Measurements from ENCODE around the gene PDZRN4. TPM values are rescaled to one million over a fixed set of nuclear protein-coding genes. Genes with fewer than 3 reads are reported as not detected.

Gene PDZRN4
- total and polyA plus RNA-seq, 2 experiments from 2014 or later, result 0.90 TPM; not detected in 1

- no peak overlapping the region for H3K4me2 ChIP-seq
- H3K27ac Mint-ChIP-seq, result peak overlapping the region; percentile 70
- H3K27me3 ChIP-seq (ENCODE audit: insufficient read depth), result no peaks in the 10 kb centered on the region
- peaks cover 23% of the 10 kb centered on the region for H3K4me1 ChIP-seq (ENCODE audit: insufficient read depth)
- DNase-seq (ENCODE audit: low spot score) (no peak), ATAC-seq (no peak)
- no peak overlapping the region for H3K4me3 Mint-ChIP-seq
- no peaks in the 10 kb centered on the region for H3K9me3 Mint-ChIP-seq
- no peaks in the 10 kb centered on the region for H3K36me3 ChIP-seq (ENCODE audit: insufficient read depth)
- TF ChIP-seq EZH2 (IDR thresholded peaks at IDR 0.05; ENCODE audit: low read depth, unreplicated experiment), result no peak
- TF ChIP-seq, protein P1, sequence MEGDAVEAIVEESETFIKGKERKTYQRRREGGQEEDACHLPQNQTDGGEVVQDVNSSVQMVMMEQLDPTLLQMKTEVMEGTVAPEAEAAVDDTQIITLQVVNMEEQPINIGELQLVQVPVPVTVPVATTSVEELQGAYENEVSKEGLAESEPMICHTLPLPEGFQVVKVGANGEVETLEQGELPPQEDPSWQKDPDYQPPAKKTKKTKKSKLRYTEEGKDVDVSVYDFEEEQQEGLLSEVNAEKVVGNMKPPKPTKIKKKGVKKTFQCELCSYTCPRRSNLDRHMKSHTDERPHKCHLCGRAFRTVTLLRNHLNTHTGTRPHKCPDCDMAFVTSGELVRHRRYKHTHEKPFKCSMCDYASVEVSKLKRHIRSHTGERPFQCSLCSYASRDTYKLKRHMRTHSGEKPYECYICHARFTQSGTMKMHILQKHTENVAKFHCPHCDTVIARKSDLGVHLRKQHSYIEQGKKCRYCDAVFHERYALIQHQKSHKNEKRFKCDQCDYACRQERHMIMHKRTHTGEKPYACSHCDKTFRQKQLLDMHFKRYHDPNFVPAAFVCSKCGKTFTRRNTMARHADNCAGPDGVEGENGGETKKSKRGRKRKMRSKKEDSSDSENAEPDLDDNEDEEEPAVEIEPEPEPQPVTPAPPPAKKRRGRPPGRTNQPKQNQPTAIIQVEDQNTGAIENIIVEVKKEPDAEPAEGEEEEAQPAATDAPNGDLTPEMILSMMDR (conservative IDR thresholded peaks at IDR 0.05; ENCODE audit: low read depth in 2 of 2), result no peak
- TF ChIP-seq ZNF114 (CRISPR knock-in tag; IDR thresholded peaks at IDR 0.05), result no peak
- TF ChIP-seq STAT1 (IDR thresholded peaks at IDR 0.05; ENCODE audit: unreplicated experiment), result no peak
- TF ChIP-seq EZH2phosphoT487 (IDR thresholded peaks at IDR 0.05; ENCODE audit: unreplicated experiment), result no peak
- TF ChIP-seq, protein P2, sequence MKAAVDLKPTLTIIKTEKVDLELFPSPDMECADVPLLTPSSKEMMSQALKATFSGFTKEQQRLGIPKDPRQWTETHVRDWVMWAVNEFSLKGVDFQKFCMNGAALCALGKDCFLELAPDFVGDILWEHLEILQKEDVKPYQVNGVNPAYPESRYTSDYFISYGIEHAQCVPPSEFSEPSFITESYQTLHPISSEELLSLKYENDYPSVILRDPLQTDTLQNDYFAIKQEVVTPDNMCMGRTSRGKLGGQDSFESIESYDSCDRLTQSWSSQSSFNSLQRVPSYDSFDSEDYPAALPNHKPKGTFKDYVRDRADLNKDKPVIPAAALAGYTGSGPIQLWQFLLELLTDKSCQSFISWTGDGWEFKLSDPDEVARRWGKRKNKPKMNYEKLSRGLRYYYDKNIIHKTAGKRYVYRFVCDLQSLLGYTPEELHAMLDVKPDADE (IDR thresholded peaks at IDR 0.05), result no peak
- TF ChIP-seq JUNB (IDR thresholded peaks at IDR 0.05; ENCODE audit: unreplicated experiment), result no peak
- TF ChIP-seq NANOG (IDR thresholded peaks at IDR 0.05; ENCODE audit: borderline replicate concordance), result no peak
- no peak for TF ChIP-seq POLR2AphosphoS5 (IDR thresholded peaks at IDR 0.05; ENCODE audit: low read depth)
- no peak for TF ChIP-seq CREB1 (CRISPR knock-in tag; IDR thresholded peaks at IDR 0.05; ENCODE audit: low read depth)
- TF ChIP-seq, protein P3, sequence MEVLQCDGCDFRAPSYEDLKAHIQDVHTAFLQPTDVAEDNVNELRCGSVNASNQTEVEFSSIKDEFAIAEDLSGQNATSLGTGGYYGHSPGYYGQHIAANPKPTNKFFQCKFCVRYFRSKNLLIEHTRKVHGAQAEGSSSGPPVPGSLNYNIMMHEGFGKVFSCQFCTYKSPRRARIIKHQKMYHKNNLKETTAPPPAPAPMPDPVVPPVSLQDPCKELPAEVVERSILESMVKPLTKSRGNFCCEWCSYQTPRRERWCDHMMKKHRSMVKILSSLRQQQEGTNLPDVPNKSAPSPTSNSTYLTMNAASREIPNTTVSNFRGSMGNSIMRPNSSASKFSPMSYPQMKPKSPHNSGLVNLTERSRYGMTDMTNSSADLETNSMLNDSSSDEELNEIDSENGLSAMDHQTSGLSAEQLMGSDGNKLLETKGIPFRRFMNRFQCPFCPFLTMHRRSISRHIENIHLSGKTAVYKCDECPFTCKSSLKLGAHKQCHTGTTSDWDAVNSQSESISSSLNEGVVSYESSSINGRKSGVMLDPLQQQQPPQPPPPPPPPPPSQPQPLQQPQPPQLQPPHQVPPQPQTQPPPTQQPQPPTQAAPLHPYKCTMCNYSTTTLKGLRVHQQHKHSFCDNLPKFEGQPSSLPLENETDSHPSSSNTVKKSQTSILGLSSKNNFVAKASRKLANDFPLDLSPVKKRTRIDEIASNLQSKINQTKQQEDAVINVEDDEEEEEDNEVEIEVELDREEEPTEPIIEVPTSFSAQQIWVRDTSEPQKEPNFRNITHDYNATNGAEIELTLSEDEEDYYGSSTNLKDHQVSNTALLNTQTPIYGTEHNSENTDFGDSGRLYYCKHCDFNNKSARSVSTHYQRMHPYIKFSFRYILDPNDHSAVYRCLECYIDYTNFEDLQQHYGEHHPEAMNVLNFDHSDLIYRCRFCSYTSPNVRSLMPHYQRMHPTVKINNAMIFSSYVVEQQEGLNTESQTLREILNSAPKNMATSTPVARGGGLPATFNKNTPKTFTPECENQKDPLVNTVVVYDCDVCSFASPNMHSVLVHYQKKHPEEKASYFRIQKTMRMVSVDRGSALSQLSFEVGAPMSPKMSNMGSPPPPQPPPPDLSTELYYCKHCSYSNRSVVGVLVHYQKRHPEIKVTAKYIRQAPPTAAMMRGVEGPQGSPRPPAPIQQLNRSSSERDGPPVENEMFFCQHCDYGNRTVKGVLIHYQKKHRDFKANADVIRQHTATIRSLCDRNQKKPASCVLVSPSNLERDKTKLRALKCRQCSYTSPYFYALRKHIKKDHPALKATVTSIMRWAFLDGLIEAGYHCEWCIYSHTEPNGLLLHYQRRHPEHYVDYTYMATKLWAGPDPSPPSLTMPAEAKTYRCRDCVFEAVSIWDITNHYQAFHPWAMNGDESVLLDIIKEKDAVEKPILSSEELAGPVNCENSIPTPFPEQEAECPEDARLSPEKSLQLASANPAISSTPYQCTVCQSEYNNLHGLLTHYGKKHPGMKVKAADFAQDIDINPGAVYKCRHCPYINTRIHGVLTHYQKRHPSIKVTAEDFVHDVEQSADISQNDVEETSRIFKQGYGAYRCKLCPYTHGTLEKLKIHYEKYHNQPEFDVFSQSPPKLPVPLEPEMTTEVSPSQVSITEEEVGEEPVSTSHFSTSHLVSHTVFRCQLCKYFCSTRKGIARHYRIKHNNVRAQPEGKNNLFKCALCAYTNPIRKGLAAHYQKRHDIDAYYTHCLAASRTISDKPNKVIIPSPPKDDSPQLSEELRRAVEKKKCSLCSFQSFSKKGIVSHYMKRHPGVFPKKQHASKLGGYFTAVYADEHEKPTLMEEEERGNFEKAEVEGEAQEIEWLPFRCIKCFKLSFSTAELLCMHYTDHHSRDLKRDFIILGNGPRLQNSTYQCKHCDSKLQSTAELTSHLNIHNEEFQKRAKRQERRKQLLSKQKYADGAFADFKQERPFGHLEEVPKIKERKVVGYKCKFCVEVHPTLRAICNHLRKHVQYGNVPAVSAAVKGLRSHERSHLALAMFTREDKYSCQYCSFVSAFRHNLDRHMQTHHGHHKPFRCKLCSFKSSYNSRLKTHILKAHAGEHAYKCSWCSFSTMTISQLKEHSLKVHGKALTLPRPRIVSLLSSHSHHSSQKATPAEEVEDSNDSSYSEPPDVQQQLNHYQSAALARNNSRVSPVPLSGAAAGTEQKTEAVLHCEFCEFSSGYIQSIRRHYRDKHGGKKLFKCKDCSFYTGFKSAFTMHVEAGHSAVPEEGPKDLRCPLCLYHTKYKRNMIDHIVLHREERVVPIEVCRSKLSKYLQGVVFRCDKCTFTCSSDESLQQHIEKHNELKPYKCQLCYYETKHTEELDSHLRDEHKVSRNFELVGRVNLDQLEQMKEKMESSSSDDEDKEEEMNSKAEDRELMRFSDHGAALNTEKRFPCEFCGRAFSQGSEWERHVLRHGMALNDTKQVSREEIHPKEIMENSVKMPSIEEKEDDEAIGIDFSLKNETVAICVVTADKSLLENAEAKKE (CRISPR knock-in tag; IDR thresholded peaks at IDR 0.05), result no peak
- TF ChIP-seq, protein P4, sequence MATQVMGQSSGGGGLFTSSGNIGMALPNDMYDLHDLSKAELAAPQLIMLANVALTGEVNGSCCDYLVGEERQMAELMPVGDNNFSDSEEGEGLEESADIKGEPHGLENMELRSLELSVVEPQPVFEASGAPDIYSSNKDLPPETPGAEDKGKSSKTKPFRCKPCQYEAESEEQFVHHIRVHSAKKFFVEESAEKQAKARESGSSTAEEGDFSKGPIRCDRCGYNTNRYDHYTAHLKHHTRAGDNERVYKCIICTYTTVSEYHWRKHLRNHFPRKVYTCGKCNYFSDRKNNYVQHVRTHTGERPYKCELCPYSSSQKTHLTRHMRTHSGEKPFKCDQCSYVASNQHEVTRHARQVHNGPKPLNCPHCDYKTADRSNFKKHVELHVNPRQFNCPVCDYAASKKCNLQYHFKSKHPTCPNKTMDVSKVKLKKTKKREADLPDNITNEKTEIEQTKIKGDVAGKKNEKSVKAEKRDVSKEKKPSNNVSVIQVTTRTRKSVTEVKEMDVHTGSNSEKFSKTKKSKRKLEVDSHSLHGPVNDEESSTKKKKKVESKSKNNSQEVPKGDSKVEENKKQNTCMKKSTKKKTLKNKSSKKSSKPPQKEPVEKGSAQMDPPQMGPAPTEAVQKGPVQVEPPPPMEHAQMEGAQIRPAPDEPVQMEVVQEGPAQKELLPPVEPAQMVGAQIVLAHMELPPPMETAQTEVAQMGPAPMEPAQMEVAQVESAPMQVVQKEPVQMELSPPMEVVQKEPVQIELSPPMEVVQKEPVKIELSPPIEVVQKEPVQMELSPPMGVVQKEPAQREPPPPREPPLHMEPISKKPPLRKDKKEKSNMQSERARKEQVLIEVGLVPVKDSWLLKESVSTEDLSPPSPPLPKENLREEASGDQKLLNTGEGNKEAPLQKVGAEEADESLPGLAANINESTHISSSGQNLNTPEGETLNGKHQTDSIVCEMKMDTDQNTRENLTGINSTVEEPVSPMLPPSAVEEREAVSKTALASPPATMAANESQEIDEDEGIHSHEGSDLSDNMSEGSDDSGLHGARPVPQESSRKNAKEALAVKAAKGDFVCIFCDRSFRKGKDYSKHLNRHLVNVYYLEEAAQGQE (IDR thresholded peaks at IDR 0.05; ENCODE audit: unreplicated experiment), result no peak
- no peak for TF ChIP-seq ZNF331 (CRISPR knock-in tag; IDR thresholded peaks at IDR 0.05; ENCODE audit: low read depth)
- peaks cover 5% of the 10 kb centered on the region for H3K27me3 Mint-ChIP-seq (ENCODE audit: insufficient read depth, low read depth, poor library complexity)
- no peak overlapping the region for H2AFZ ChIP-seq
- peaks cover 44% of the 10 kb centered on the region for H3K4me1 Mint-ChIP-seq
- no peaks in the 10 kb centered on the region for H3F3A ChIP-seq (replicated peaks; ENCODE audit: low read depth)
- H3K36me3 Mint-ChIP-seq (ENCODE audit: low read depth), result no peaks in the 10 kb centered on the region
- 0 out of 2 replicates have a peak overlapping the region, but pooled peaks have one; percentile 4 for H3K27ac ChIP-seq (ENCODE audit: low read depth)
- no peaks in the 10 kb centered on the region for H3K9me2 ChIP-seq (ENCODE audit: insufficient read depth)
- H3K4me3 ChIP-seq, result no peak overlapping the region
- no peaks in the 10 kb centered on the region for H3K79me2 ChIP-seq (replicated peaks; ENCODE audit: insufficient read depth)
- no peaks in the 10 kb centered on the region for H4K20me1 ChIP-seq (replicated peaks; ENCODE audit: insufficient read depth)
Observed at GRCh38 chr12:41468341-41468740, 280.2 kb downstream of the PDZRN4 start.
